GM12892 (cell line): ENCODE measurements around the gene TC2N.

ENCODE experiments used
- POLR2AphosphoS5 ChIP-seq: IDR thresholded peaks from 2 replicates; pipeline ENCODE4 v1.6.1; 2011; ENCODE audit warnings: low read depth, low read length, control low read depth
- TAF1 ChIP-seq: IDR thresholded peaks from 2 replicates; pipeline ENCODE4 v1.6.1; 2011; ENCODE audit warnings: low read depth, mild to moderate bottlenecking, control low read depth, low read length, borderline replicate concordance

DNA sequence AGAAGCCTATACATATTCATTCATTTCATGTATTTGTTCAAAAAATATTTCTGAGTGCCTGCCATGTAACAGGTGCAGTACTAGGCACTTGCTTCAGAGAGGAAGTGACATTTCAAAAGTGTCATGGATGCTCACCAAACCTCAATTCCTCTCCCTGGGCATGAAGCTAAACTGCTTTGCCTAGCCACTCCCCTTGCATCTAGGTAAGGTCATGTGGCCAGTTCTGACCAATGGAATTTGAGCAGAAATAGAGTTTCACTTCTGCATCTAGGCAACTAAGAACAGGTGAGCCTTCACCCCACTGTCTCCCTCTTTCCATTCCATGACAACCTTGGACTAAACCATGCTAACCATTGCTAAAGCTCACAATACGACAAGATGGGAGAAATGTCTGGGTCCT lies 27.6 kb downstream of the TC2N start:
- no peak for TF ChIP-seq TAF1
- no peak for TF ChIP-seq POLR2AphosphoS5
